A549 (cell line): Measurements from ENCODE around the gene GTF2A2.

Source experiments
- MYC ChIP-seq: IDR thresholded peaks from 2 replicates; pipeline ENCODE4 v1.6.1; 2012; ENCODE audit warnings: mild to moderate bottlenecking, inconsistent platforms, low read length, improper control_type of control experiment, borderline replicate concordance
- POLR2A ChIP-seq: IDR thresholded peaks from 2 replicates; pipeline ENCODE4 v1.6.1; 2012; ENCODE audit warnings: mild to moderate bottlenecking, low read length
- TF ChIP-seq, protein P1 (sequence below): fragments of >200 bp; sonication (Bioruptor Twin); formaldehyde crosslinking; IDR thresholded peaks from 3 replicates; pipeline ENCODE4 v1.5.1; 2016

DNA sequence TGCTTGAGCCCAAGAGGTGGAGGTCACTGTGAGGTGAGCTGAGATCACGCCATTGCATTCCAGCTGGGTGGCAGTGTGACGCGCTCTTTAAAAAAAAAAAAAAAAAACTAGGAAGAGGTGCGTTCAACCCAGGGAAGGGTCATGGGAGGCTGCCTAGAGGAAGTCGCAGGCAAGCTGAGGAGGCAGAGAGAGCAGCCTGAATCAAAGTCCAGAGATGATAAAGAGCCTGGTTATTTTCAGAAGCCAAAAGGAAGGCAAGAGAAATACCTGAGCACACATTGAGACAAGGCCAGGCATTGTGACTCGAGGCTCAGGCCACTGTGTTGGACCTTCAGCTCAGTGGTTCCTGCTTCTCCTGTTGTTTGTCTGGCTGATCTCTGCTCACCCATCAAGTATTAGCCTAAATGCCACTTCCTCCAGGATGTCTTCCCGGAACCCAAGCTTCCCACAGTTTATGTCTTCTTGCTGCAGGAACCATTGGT is 61.8 kb downstream of the GTF2A2 start:
- TF ChIP-seq, protein P1, sequence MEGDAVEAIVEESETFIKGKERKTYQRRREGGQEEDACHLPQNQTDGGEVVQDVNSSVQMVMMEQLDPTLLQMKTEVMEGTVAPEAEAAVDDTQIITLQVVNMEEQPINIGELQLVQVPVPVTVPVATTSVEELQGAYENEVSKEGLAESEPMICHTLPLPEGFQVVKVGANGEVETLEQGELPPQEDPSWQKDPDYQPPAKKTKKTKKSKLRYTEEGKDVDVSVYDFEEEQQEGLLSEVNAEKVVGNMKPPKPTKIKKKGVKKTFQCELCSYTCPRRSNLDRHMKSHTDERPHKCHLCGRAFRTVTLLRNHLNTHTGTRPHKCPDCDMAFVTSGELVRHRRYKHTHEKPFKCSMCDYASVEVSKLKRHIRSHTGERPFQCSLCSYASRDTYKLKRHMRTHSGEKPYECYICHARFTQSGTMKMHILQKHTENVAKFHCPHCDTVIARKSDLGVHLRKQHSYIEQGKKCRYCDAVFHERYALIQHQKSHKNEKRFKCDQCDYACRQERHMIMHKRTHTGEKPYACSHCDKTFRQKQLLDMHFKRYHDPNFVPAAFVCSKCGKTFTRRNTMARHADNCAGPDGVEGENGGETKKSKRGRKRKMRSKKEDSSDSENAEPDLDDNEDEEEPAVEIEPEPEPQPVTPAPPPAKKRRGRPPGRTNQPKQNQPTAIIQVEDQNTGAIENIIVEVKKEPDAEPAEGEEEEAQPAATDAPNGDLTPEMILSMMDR = no peak
- no peak for TF ChIP-seq POLR2A
- peak; percentile 63; the same call in 1 of the 2 replicates for TF ChIP-seq MYC
